Measurements from ENCODE around the gene PPP2R1A. TPM values are rescaled to one million over a fixed set of nuclear protein-coding genes. Genes with fewer than 3 reads are reported as not detected.
A peak's percentile ranks its signal among the peaks of the same experiment; 100 is the strongest.

The PPP2R1A gene
- total RNA-seq, 2 experiments from 2014 or later, result 215 to 231 TPM

DNA sequence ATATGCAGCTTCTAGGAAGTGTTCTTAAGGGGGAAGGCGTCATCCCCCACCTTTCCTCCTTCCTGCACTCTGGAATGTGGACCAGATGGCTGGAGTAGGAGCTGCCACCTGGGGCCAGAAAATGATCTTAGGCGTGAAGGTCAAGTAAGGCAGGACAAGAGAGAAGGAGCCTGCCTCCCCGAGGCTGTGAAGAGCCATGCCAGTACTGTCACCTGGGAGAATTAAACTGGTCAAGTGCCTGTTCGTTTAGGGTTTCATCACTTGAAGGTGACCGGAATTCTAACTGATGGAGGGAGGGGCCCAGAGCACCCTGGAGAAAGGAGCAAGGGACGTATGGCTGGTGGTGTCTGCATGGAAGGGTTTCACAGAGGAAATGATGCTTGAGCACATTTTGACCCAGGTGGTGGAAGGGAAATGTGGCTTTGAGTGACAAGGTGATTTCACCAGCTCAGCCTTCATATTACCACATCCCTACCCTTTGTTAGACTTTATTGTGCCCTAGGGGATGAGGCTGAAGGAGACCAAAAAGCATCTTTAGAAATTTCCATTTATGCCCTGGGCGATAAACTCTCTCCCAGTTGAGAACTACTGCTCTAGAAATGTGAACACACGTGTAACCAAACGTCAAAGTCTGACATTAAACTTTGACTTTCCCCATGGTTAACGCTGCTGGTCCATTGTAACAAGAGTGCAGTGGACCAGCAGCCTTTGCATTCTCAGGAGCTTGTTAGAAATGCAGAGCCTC, 37.5 kb downstream of the PPP2R1A start:
- Mint-ChIP-seq H3K4me1 (peaks cover 32% of the 10 kb centered on the region), H3K27ac (peak overlapping the region; percentile 94), H3K9me3 (ENCODE audit: low read depth) (no peaks in the 10 kb centered on the region), H3K36me3 (ENCODE audit: low read depth) (peaks cover 61% of the 10 kb centered on the region), H3K4me3 (no peak overlapping the region), H3K27me3 (no peaks in the 10 kb centered on the region)
- peak; percentile 16 for ATAC-seq
- DNase-seq, result no peak
- ChIA-PET CTCF (interaction anchor here (1.2 to 3.3 kb wide), 2 partner anchors 10 to 38 kb away, joined by 5 to 11 read pairs; partner anchors contain the start of gene PPP2R1A), POLR2A (interaction anchor here (1.0 kb wide), 1 partner anchor 13 kb away, joined by 4 read pairs; no protein-coding TSS in a partner anchor)
- intact Hi-C loops (cut with DNase I, micrococcal nuclease), result no loop called here

DNA sequence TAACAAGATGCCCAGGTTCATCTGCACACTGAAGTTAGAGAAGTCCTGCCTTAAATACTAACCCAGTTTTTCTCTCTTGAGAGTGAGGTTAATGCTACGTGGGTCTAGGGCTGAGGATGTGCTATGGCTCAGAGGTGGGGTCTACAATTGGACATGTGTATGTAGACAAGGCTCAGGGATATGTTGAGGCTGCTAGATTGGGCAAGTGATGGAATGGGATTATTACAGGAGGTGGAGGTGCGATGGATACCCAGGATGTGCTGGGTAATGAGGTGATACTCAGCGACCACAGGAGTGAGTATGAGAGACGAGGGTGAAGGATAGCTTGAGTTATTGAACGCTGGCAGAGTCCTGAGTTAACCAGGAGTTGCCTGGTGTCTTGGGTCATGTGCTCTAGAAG, 38.1 kb downstream of the PPP2R1A start:
- ChIA-PET CTCF (interaction anchor here (3.3 kb wide), 1 partner anchor 9 kb away, joined by 11 read pairs; no protein-coding TSS in a partner anchor), POLR2A (no interaction called here)
- intact Hi-C loops (cut with DNase I, micrococcal nuclease), result no loop called here
- H3K27me3 Mint-ChIP-seq, result no peaks in the 10 kb centered on the region
- H3K36me3 Mint-ChIP-seq (ENCODE audit: low read depth), result peaks cover 55% of the 10 kb centered on the region
- H3K9me3 Mint-ChIP-seq (ENCODE audit: low read depth), result no peaks in the 10 kb centered on the region
- H3K27ac Mint-ChIP-seq, result peak overlapping the region; percentile 94
- H3K4me1 Mint-ChIP-seq, result peaks cover 32% of the 10 kb centered on the region
- DNase-seq (no peak), ATAC-seq (no peak)
- H3K4me3 Mint-ChIP-seq, result no peak overlapping the region

DNA sequence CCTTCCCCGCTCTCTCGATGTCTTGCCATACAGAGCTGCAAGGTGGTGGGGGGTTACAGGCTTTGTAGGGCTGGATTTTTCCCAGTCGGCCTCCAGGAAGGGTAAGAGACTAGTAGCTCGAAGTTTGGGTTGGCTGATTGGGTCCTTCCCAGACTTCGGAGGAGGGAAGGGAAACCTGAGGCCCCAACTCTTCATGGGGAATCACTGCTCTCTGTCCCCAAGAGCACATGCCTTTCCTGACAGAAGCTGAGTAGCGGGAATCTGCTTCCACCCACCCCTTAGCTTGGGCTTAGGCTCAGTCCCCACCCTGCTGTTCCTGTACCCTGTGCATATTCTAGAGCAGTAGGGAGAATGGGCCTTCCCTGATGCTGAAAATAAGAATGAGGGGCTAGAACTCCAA, 39.7 kb downstream of the PPP2R1A start:
- ChIA-PET POLR2A (no interaction called here), CTCF (interaction anchor here (3.3 kb wide), 1 partner anchor 8 kb away, joined by 11 read pairs; no protein-coding TSS in a partner anchor)
- H3K36me3 Mint-ChIP-seq (ENCODE audit: low read depth), result peaks cover 40% of the 10 kb centered on the region
- peaks cover 30% of the 10 kb centered on the region for H3K4me1 Mint-ChIP-seq
- no peak overlapping the region for H3K4me3 Mint-ChIP-seq
- H3K27me3 Mint-ChIP-seq, result no peaks in the 10 kb centered on the region
- H3K27ac Mint-ChIP-seq, result no peak overlapping the region
- DNase-seq (no peak), ATAC-seq (no peak)
- H3K9me3 Mint-ChIP-seq (ENCODE audit: low read depth), result no peaks in the 10 kb centered on the region
- intact Hi-C loops (cut with DNase I, micrococcal nuclease), result no loop called here

- no peaks in the 10 kb centered on the region for H3K9me3 Mint-ChIP-seq (ENCODE audit: low read depth)
- H3K27ac Mint-ChIP-seq, result peak overlapping the region; percentile 16
- CTCF ChIA-PET, result interaction anchor here (0.6 kb wide), 1 partner anchor 147 kb away, joined by 3 read pairs; no protein-coding TSS in a partner anchor
- POLR2A ChIA-PET, result interaction anchor here (0.6 kb wide), 1 partner anchor 17 kb away, joined by 3 read pairs; no protein-coding TSS in a partner anchor
- intact Hi-C loops (cut with DNase I, micrococcal nuclease), result loop anchor here in 1 of 2 experiments (10.0 kb wide), 1 partner anchor 456 kb away; no protein-coding TSS in a partner anchor
- peaks cover 32% of the 10 kb centered on the region for H3K36me3 Mint-ChIP-seq (ENCODE audit: low read depth)
- H3K27me3 Mint-ChIP-seq, result no peaks in the 10 kb centered on the region
- DNase-seq, result no peak
- H3K4me1 Mint-ChIP-seq, result peaks cover 26% of the 10 kb centered on the region
- no peak overlapping the region for H3K4me3 Mint-ChIP-seq
- ATAC-seq, result no peak
Measured at GRCh38 chr19:52230685-52231084, 40.8 kb downstream of the PPP2R1A start.

GRCh38 chr19:52231154-52231910, 41.5 kb downstream of the PPP2R1A start:
- POLR2A ChIA-PET, result interaction anchor here (0.6 kb wide), 1 partner anchor 18 kb away, joined by 3 read pairs; no protein-coding TSS in a partner anchor
- H3K4me1 Mint-ChIP-seq, result peaks cover 20% of the 10 kb centered on the region
- H3K27me3 Mint-ChIP-seq, result no peaks in the 10 kb centered on the region
- peaks cover 26% of the 10 kb centered on the region for H3K36me3 Mint-ChIP-seq (ENCODE audit: low read depth)
- intact Hi-C loops (cut with DNase I, micrococcal nuclease), result loop anchor here in 1 of 2 experiments (10.0 kb wide), 1 partner anchor 457 kb away; no protein-coding TSS in a partner anchor
- DNase-seq, result no peak
- H3K4me3 Mint-ChIP-seq, result no peak overlapping the region
- H3K27ac Mint-ChIP-seq, result peak overlapping the region; percentile 26
- ATAC-seq, result no peak
- CTCF ChIA-PET, result interaction anchor here (0.6 kb wide), 1 partner anchor 148 kb away, joined by 3 read pairs; no protein-coding TSS in a partner anchor
- H3K9me3 Mint-ChIP-seq (ENCODE audit: low read depth), result no peaks in the 10 kb centered on the region

- Mint-ChIP-seq H3K9me3 (ENCODE audit: low read depth) (no peaks in the 10 kb centered on the region), H3K4me3 (no peak overlapping the region), H3K27me3 (no peaks in the 10 kb centered on the region), H3K4me1 (peaks cover 9% of the 10 kb centered on the region), H3K36me3 (ENCODE audit: low read depth) (peaks cover 3% of the 10 kb centered on the region), H3K27ac (no peak overlapping the region)
- DNase-seq (no peak), ATAC-seq (no peak)
- ChIA-PET CTCF (interaction anchor here (1.4 kb wide), 1 partner anchor 15 kb away, joined by 3 read pairs; no protein-coding TSS in a partner anchor), POLR2A (no interaction called here)
- intact Hi-C loops (cut with DNase I, micrococcal nuclease), result loop anchor here in 1 of 2 experiments (10.0 kb wide), 1 partner anchor 460 kb away; no protein-coding TSS in a partner anchor
Measured at GRCh38 chr19:52234406-52234805, 44.6 kb downstream of the PPP2R1A start.

DNA sequence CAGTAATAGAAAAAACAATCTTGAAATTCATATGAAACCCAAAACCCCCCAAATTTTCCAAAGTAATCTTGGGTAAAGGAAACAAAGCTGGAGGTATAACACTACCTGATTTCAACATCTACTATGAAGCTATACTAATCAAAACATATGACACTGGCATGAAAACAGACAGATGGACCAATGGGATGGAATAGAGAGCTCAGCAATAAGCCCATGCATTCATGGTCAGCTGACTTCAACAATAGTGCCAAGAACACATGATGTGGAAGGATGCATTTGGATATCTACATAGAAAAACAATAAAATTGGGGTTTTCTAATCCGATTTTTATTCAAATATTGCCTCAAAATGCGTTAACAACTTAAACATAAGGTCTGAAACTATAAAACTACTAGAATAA, 47.3 kb downstream of the PPP2R1A start:
- DNase-seq, result no peak
- ATAC-seq, result no peak
- ChIA-PET CTCF (interaction anchor here (0.6 to 1.6 kb wide), 13 partner anchors 9 to 490 kb away, joined by 3 to 13 read pairs (median 4); partner anchors contain the start of gene ZNF616), POLR2A (no interaction called here)
- Mint-ChIP-seq H3K4me1 (no peaks in the 10 kb centered on the region), H3K27ac (no peak overlapping the region), H3K27me3 (no peaks in the 10 kb centered on the region), H3K4me3 (no peak overlapping the region), H3K9me3 (ENCODE audit: low read depth) (no peaks in the 10 kb centered on the region), H3K36me3 (ENCODE audit: low read depth) (no peaks in the 10 kb centered on the region)
- intact Hi-C loops (cut with DNase I, micrococcal nuclease), result loop anchor here (1.0 to 10.0 kb wide), 4 partner anchors 66 to 462 kb away; partner anchors contain the start of genes ZNF616 (in 2 of the 2), ZNF836 (in 1 of the 2) and ZNF841 (in 1 of the 2)

DNA sequence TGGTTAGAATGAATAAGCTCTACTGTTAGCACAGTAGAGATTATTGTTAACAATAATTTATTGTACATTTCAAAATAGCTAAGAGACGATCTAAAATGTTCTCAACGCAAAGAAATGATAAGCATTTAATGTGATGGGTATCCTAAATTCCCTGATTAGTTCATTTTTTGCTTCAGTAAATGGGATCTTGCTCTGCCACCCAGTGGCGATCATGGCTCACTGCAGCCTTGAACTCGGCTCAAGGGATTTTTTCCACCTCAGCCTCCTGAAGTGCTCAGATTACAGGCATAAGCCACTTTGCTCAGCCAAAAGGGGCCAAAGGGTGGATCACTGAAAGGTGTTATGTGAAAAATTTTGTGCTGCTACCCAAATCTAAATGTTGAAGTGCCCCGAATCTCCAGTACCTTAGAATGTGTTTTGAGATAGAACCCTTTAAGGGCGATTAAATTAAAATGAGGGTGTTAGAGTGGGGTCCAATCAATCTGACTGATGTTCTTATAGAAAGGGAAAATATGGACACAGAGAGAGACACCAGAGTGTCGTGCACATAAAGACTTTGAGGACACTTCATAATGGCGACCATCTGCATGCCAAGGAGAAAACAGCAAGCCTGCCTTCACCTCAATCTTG, 48.0 kb downstream of the PPP2R1A start:
- Mint-ChIP-seq H3K4me1 (no peaks in the 10 kb centered on the region), H3K36me3 (ENCODE audit: low read depth) (no peaks in the 10 kb centered on the region), H3K27ac (no peak overlapping the region), H3K27me3 (no peaks in the 10 kb centered on the region), H3K4me3 (no peak overlapping the region), H3K9me3 (ENCODE audit: low read depth) (no peaks in the 10 kb centered on the region)
- ChIA-PET CTCF (interaction anchor here (0.6 to 1.5 kb wide), 11 partner anchors 9 to 162 kb away, joined by 3 to 13 read pairs (median 5); partner anchors contain the start of gene ZNF616), POLR2A (no interaction called here)
- intact Hi-C loops (cut with DNase I, micrococcal nuclease), result loop anchor here (1.0 to 10.0 kb wide), 4 partner anchors 67 to 463 kb away; partner anchors contain the start of genes ZNF616 (in 2 of the 2), ZNF836 (in 1 of the 2) and ZNF841 (in 1 of the 2)
- DNase-seq, result peak; percentile 73
- peak; percentile 65 for ATAC-seq

GRCh38 chr19:52244021-52244420, 54.2 kb downstream of the PPP2R1A start:
- ATAC-seq (no peak), DNase-seq (no peak)
- no peak overlapping the region for H3K4me3 Mint-ChIP-seq
- ChIA-PET POLR2A (no interaction called here), CTCF (no interaction called here)
- H3K4me1 Mint-ChIP-seq, result no peaks in the 10 kb centered on the region
- intact Hi-C loops (cut with DNase I, micrococcal nuclease), result no loop called here
- no peaks in the 10 kb centered on the region for H3K9me3 Mint-ChIP-seq (ENCODE audit: low read depth)
- no peaks in the 10 kb centered on the region for H3K36me3 Mint-ChIP-seq (ENCODE audit: low read depth)
- H3K27ac Mint-ChIP-seq, result no peak overlapping the region
- no peaks in the 10 kb centered on the region for H3K27me3 Mint-ChIP-seq

DNA sequence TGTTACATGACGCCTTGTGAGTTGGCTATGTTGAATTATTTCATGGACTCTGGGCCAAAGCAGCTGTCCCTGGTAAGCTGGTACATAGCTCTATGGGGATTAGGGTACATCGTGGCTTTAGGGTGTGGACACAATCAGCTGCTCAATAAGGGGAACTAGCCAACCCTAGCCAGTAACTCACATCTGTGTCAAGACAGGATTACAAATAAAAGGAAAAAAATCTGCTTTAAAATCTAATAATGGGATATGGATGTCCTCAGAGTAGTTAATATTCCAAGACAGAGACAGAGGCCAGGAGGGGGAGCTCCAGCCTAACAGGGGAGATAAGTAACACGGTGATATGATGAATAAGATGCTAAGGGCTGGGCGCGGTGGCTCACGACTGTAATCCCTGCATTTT, 58.4 kb downstream of the PPP2R1A start:
- POLR2A ChIA-PET, result interaction anchor here (0.6 kb wide), 1 partner anchor 483 kb away, joined by 14 read pairs; no protein-coding TSS in a partner anchor
- H3K9me3 Mint-ChIP-seq (ENCODE audit: low read depth), result no peaks in the 10 kb centered on the region
- ATAC-seq, result peak; percentile 93

More for the DNA sequence above, 58.4 kb downstream of the PPP2R1A start:
- Mint-ChIP-seq H3K36me3 (ENCODE audit: low read depth) (no peaks in the 10 kb centered on the region), H3K27me3 (no peaks in the 10 kb centered on the region), H3K27ac (no peak overlapping the region), H3K4me1 (no peaks in the 10 kb centered on the region), H3K4me3 (no peak overlapping the region)
- CTCF ChIA-PET, result interaction anchor here (0.5 to 3.1 kb wide), 4 partner anchors 11 to 1746 kb away, joined by 3 to 13 read pairs (median 3); no protein-coding TSS in a partner anchor
- DNase-seq, result peak; percentile 82
- intact Hi-C loops (cut with DNase I, micrococcal nuclease), result loop anchor here (1.0 to 5.0 kb wide), 6 partner anchors 94 to 1499 kb away; partner anchors contain the start of gene ZNF888 (in 1 of the 2)

All from activated CD4-positive, alpha-beta T cell treated with anti-CD3 and anti-CD28 coated beads for 36 hours (primary cell).